ENCODE results near the gene PTK6. TPM values are rescaled to one million over a fixed set of nuclear protein-coding genes. Genes with fewer than 3 reads are reported as not detected.
A peak's percentile ranks its signal among the peaks of the same experiment; 100 is the strongest.

The PTK6 gene
- total RNA-seq, 2 experiments from 2014 or later: 0.21 to 0.53 TPM

DNA sequence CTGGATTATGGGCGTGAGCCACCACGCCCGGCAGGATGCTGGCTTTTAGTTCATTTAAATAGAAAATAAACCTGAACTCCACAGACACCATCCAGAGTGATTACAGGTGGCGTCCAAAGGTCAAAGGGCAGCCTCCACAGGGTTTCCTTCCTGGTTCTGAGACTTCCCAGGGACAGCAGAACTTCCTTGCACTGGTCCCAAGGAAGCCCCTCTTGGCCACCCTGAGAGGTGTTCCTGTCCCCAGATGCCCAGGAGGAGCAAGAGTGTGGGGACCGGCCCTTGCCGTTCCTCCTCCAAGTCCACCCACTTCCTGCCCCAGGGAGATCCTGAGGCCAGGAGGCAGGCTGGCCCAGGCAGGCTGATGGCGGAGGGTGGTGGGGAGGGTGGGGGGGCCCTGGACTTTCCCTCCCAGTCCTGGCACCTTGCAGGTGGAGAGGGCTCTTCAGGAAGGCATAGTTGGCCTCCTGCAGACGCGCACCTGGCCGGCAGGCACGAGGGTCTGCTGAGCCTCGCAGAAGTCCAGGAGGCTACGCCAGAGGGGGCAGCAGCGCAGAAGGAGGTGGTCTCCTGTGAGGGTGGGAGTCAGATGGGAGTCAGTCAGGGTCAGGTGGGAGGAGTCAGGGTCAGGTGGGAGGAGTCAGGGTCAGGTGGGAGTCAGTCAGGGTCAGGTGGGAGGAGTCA is 21.8 kb upstream of the PTK6 start:
- CTCF ChIA-PET: no interaction called here
- Mint-ChIP-seq H3K27ac (no peak overlapping the region), H3K9me3 (ENCODE audit: low read depth) (no peaks in the 10 kb centered on the region), H3K36me3 (peaks cover 25% of the 10 kb centered on the region), H3K27me3 (no peaks in the 10 kb centered on the region), H3K4me3 (no peak overlapping the region), H3K4me1 (no peaks in the 10 kb centered on the region)
- DNase-seq: no peak
- no peak for ATAC-seq

DNA sequence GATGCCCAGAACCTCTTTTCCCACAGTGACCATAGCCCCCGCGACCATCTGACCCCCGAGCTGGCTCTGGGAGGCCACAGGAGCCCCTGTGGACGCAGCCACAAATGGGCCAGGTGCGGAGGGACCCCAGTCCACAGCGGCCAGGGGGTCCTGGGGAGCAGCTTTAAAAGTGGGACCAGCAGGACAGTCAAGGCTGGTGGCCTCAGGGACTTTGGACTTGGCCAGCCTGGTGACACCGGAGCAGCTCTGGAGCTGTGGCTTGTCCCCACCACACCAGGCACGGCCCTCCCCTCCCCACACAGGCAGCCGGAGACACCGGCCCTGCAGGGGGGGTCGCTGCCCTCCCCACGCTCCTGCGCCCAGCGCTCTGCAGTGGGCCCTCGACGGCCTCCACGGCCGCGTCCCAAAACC is 20.3 kb upstream of the PTK6 start:
- Mint-ChIP-seq H3K9me3 (ENCODE audit: low read depth) (no peaks in the 10 kb centered on the region), H3K36me3 (peaks cover 25% of the 10 kb centered on the region), H3K4me1 (peaks cover 8% of the 10 kb centered on the region), H3K27me3 (peaks cover 2% of the 10 kb centered on the region), H3K27ac (no peak overlapping the region), H3K4me3 (no peak overlapping the region)
- ATAC-seq (no peak), DNase-seq (no peak)
- CTCF ChIA-PET: interaction anchor here (1.1 kb wide), 1 partner anchor 19 kb away, joined by 3 read pairs; no protein-coding TSS in a partner anchor

DNA sequence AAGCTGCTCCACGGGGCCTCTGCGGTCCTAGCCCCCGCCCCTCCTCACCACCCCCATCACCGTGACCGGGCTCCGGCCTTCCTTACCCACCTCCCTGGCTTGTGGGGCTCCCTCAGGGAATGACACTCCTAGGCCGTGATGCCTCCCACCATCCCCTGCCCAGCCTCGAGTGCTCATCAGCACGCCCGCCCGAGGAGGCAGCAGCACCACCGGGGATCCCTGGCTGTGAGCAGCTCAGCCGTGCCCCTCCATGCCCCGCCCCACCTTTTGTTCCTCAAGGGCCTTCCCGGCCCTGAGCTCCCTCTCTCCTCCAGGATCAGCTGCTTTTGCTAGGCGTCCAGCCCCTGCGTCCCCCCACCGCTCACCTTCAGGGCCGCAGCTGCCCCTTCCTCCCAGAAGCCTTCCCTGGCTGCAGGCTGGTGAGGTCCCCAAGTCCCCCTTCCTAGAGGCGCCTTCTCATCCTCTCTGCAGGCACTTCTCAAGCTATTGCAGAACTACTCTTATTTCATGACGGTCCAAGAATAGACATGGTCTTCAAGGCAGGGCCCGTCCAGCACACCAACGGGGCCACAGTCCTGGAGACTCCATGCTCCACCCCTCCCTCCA is 19.8 kb upstream of the PTK6 start:
- no peak overlapping the region for H3K27ac Mint-ChIP-seq
- H3K4me3 Mint-ChIP-seq: no peak overlapping the region
- DNase-seq (no peak), ATAC-seq (no peak)
- no peaks in the 10 kb centered on the region for H3K9me3 Mint-ChIP-seq (ENCODE audit: low read depth)
- H3K27me3 Mint-ChIP-seq: peaks cover 3% of the 10 kb centered on the region
- peaks cover 13% of the 10 kb centered on the region for H3K4me1 Mint-ChIP-seq
- peaks cover 25% of the 10 kb centered on the region for H3K36me3 Mint-ChIP-seq
- CTCF ChIA-PET: interaction anchor here (1.1 kb wide), 1 partner anchor 18 kb away, joined by 3 read pairs; no protein-coding TSS in a partner anchor

DNA sequence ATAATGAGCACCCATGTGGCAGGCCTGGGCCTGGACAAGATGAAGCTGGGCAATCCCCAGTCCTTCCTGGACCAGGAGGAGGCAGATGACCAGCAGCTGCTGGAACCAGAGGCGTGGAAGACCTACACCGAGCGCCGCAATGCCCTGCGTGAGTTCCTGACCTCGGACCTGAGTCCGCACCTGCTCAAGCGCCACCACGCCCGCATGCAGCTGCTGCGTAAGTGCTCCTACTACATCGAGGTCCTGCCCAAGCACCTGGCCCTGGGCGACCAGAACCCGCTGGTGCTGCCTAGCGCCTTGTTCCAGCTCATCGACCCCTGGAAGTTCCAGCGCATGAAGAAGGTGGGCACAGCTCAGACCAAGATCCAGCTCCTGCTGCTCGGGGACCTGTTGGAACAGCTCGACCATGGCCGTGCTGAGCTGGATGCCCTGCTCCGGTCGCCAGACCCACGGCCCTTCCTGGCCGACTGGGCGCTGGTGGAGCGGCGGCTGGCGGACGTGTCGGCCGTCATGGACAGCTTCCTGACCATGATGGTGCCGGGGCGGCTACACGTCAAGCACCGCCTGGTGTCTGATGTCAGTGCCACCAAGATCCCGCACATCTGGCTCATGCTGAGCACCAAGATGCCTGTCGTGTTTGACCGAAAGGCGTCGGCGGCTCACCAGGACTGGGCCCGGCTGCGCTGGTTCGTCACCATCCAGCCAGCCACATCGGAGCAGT is 18.6 kb upstream of the PTK6 start:
- CTCF ChIA-PET: interaction anchor here (1.3 kb wide), 1 partner anchor 18 kb away, joined by 4 read pairs; no protein-coding TSS in a partner anchor
- Mint-ChIP-seq H3K27ac (no peak overlapping the region), H3K36me3 (peaks cover 17% of the 10 kb centered on the region), H3K9me3 (ENCODE audit: low read depth) (no peaks in the 10 kb centered on the region), H3K4me3 (no peak overlapping the region), H3K27me3 (peaks cover 6% of the 10 kb centered on the region), H3K4me1 (peaks cover 14% of the 10 kb centered on the region)
- DNase-seq (no peak), ATAC-seq (no peak)

DNA sequence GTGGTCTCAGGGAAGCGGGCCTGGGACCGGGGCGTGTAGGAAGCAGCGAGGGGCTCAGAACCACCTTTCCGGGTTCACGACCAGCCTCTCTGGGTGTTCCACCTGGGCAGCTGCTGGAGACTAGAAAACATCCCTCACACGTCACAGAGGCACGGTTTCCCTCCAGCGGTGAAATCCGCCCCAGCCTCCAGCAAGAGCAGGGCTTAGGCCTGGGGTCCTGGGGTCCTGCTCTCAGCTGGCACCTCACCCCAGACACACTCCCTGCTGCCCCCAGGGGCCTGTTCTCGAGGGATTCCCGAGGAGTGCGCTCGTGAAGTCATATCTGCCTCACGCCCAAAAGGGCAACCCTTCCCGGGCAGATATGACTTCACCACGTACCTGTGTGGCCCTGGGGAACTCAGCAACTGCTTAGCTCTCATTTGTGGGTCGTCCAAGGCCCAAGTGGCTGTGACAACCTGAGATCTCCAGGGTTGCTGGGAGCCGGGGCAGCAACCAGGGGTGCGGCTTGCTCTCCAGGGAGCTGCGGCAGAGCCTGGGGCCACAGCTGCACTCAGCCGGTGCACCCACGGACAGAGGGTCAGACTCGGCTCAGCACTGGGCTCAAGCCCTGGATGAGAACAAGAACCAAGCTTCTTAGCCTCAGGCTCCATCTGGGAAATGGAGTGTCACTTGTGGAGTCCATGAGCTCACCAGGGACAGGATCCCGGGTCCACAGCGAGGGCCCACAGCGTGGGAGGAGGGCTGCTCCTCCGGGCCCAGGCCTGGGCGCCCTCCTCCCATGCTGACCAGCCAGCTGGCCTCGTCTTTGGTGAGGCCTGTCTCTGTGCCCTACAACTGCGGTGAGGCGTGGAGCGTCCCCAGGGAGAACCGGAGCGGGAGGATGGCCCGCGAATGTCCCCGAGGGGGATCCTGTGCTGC is 17.4 kb upstream of the PTK6 start:
- Mint-ChIP-seq H3K9me3 (ENCODE audit: low read depth) (no peaks in the 10 kb centered on the region), H3K27ac (no peak overlapping the region), H3K27me3 (peaks cover 15% of the 10 kb centered on the region), H3K4me3 (peak overlapping the region; percentile 26), H3K4me1 (peaks cover 14% of the 10 kb centered on the region), H3K36me3 (peaks cover 10% of the 10 kb centered on the region)
- CTCF ChIA-PET: interaction anchor here (0.9 to 1.5 kb wide), 4 partner anchors 8 to 310 kb away, joined by 3 to 4 read pairs (median 4); partner anchors contain the start of genes RTEL1 and TPD52L2
- ATAC-seq (no peak), DNase-seq (no peak)

DNA sequence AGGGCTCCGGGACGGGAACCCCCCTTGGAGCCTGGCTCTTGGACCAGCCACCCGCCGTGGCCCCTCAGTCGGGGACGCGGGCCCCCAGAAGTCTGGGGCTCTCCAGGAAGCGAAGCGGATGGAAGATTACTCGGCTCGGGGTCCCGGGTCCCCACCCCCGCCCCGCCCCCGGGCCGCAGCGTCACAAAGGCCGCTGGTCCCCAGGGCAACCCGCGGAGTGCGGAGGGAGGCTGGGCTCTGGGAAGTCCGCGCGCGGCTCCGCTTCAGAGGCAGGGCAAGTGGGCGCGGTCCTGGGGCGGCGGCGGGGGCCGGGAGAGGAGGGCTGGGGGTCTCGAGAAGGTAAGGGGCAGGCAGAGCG is 16.7 kb upstream of the PTK6 start, which contains the start of gene FNDC11:
TSS of gene FNDC11 (plus strand) at position 227 of the 358 bp plus-strand sequence. CDS start 1,505 bp downstream, outside the sequence.
- Mint-ChIP-seq H3K27me3 (peaks cover 20% of the 10 kb centered on the region), H3K4me1 (peaks cover 14% of the 10 kb centered on the region), H3K4me3 (peak within 1 kb of the TSS; percentile 38), H3K36me3 (peaks cover 7% of the 10 kb centered on the region), H3K27ac (peak within 1 kb of the TSS; percentile 86), H3K9me3 (ENCODE audit: low read depth) (no peaks in the 10 kb centered on the region)
- CTCF ChIA-PET: interaction anchor here (1.5 kb wide), 2 partner anchors 9 to 311 kb away, joined by 3 to 4 read pairs; partner anchors contain the start of gene TPD52L2
- DNase-seq: peak; percentile 60
- ATAC-seq: peak; percentile 13

DNA sequence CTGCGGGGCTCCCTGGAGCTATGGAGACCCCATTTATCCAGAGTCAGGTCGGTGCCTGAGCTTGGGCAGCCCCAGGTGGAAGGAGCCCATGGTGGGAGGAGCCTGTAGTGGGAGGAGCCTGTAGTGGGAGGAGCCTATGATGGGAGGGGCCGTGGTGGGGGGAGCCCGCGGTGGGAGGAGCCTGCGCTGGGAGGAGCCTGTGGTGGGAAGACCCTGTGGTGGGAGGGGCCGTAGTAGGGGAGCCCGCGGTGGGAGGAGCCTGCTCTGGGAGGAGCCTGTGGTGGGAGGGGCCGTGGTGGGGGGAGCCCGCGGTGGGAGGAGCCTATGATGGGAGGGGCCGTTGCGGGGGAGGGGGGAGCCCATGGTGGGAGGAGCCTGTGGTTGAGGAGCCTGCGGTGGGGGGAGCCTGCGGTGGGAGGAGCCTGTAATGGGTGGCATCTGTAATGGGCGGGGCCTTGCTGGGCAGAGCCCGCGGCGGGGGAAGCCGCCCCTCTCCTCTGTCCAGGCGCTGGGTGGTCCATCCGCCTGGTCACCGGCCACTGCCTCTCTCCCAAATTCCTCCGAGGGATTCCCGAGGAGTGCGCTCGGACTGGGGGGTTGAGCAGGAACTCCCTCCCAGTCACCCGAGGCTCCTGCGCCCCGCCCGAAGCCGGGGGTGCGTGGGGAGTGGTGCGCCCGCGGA is 16.2 kb upstream of the PTK6 start:
- Mint-ChIP-seq H3K9me3 (ENCODE audit: low read depth) (no peaks in the 10 kb centered on the region), H3K36me3 (peaks cover 4% of the 10 kb centered on the region), H3K4me3 (peak overlapping the region; percentile 38), H3K4me1 (peaks cover 14% of the 10 kb centered on the region), H3K27ac (peak overlapping the region; percentile 86), H3K27me3 (peaks cover 23% of the 10 kb centered on the region)
- CTCF ChIA-PET: interaction anchor here (1.0 to 4.6 kb wide), 7 partner anchors 9 to 424 kb away, joined by 3 to 34 read pairs (median 5); partner anchors contain the start of genes PPDPF, PTK6 and TPD52L2
- DNase-seq: peak; percentile 95
- ATAC-seq: peak; percentile 73

DNA sequence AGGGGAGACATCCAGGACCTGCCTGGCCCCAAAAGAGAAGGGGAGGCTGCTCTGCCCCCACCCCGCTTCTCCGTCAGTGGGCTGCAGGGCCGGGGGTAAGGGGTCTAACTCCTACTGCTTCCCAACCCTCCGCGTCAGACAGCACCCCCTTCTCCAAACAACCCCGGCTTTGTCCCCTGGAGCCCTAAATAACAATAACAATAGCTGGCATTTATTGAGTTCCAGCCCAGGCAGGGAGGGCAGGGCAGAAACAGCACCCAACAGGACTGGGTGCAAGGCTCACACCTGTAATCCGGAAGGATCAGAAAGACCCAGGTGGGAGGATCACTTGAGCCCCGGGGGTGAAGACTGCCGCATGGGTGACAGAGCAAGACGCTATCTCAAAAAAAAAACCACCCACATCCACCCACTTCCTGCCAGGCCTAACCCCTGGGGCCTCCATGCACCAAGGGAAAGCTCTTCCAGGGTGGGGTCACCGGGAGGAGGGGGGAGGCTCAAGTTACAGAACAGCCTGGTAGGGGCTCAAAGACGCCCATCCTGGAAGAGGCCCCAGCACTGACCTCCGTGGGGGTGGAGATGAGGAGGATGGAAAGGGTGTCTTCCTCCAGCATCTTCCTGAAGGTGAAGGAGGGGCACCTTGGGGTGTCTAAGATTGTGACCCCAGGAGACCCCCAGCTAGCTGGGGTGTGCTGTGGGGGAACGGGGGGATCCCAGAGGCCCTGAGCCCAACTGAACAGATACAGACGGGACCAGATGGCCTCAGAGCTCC is 15.5 kb upstream of the PTK6 start:
- peaks cover 14% of the 10 kb centered on the region for H3K4me1 Mint-ChIP-seq
- peak overlapping the region; percentile 38 for H3K4me3 Mint-ChIP-seq
- ATAC-seq: peak; percentile 58
- peaks cover 23% of the 10 kb centered on the region for H3K27me3 Mint-ChIP-seq
- peak overlapping the region; percentile 86 for H3K27ac Mint-ChIP-seq
- CTCF ChIA-PET: interaction anchor here (1.0 to 4.6 kb wide), 8 partner anchors 9 to 425 kb away, joined by 3 to 34 read pairs (median 4); partner anchors contain the start of genes PPDPF, PTK6 and TPD52L2
- DNase-seq: peak; percentile 81
- no peaks in the 10 kb centered on the region for H3K9me3 Mint-ChIP-seq (ENCODE audit: low read depth)
- H3K36me3 Mint-ChIP-seq: peaks cover 2% of the 10 kb centered on the region

DNA sequence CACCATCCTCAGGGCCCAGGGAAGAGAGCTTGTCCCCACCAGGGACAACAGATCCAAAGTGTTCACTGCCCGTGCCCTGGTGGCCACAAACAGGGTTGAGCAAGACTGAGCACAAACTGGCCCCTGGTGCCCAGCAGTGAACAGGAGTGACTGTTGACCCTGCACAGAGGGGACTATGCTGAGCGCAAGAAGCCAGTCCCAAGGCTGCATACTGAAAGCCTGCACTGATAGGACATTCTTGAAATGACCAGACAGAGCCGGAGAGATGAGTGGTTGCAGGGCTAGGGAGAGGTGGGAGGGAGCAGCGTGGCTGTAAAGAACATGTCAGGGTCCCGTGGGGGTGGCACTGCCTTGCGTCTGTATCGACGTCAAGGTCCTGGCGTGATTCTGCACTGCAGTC is 13.9 kb upstream of the PTK6 start:
- no peak overlapping the region for H3K4me3 Mint-ChIP-seq
- no peak overlapping the region for H3K27ac Mint-ChIP-seq
- CTCF ChIA-PET: interaction anchor here (2.4 to 4.6 kb wide), 2 partner anchors 12 to 91 kb away, joined by 10 to 34 read pairs; partner anchors contain the start of gene PTK6
- H3K36me3 Mint-ChIP-seq: no peaks in the 10 kb centered on the region
- peaks cover 14% of the 10 kb centered on the region for H3K4me1 Mint-ChIP-seq
- peaks cover 23% of the 10 kb centered on the region for H3K27me3 Mint-ChIP-seq
- ATAC-seq (no peak), DNase-seq (no peak)
- no peaks in the 10 kb centered on the region for H3K9me3 Mint-ChIP-seq (ENCODE audit: low read depth)

DNA sequence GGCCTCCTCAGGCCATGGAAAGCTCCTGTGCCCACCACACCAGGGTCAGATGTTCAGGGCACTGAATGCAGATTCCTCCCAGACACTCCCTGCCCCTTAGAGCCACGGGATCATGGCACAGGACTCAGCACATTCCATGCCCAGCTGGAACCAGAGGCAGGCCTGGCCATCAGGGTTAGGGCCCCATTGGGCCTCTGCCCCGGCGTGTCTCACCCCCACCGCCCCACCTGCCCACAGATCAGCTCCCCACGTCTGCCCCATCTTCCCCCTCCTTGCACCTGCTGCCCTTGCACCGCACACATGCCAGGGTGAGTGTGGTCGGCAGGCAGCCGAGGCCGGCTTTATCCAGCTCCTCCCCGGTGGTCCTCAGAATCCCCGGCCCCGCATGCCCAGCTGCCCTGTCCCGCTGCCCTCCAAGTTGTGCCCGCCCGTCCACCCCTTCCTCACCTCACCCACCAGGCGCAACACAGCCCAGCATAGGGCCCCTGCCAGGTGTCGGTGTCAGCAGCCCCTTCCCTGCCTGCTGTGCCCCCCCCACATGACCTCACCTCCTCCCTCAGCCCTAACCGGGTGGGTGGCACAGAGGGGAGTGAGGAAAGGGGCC is 12.6 kb upstream of the PTK6 start:
- DNase-seq (no peak), ATAC-seq (no peak)
- peaks cover 14% of the 10 kb centered on the region for H3K4me1 Mint-ChIP-seq
- H3K9me3 Mint-ChIP-seq (ENCODE audit: low read depth): no peaks in the 10 kb centered on the region
- no peak overlapping the region for H3K27ac Mint-ChIP-seq
- CTCF ChIA-PET: interaction anchor here (4.6 kb wide), 1 partner anchor 11 kb away, joined by 34 read pairs; the partner anchor contains the start of gene PTK6
- H3K4me3 Mint-ChIP-seq: no peak overlapping the region
- peaks cover 29% of the 10 kb centered on the region for H3K27me3 Mint-ChIP-seq
- H3K36me3 Mint-ChIP-seq: no peaks in the 10 kb centered on the region

DNA sequence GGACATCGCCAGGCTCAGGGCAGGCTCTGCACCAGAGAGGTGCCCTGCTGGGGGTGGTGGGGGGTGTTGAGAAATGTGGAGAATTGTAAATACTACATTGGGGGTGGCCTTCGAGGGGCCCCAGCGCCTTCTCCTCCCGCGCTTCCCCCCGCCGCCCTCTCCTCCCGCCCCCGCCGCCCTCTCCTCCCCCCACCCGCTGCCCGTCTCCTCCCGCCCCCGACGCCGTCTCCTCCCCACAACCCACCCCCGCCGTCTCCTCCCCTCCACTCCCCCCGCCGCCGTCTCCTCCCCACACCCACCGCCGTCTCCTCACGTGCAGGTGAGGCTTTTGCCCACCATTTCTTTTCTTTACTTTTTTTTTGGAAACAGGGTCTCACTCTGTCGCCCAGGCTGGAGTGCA is 11.8 kb upstream of the PTK6 start:
- CTCF ChIA-PET: interaction anchor here (4.6 kb wide), 1 partner anchor 10 kb away, joined by 34 read pairs; the partner anchor contains the start of gene PTK6
- H3K36me3 Mint-ChIP-seq: no peaks in the 10 kb centered on the region
- H3K4me3 Mint-ChIP-seq: no peak overlapping the region

More for the DNA sequence above, 11.8 kb upstream of the PTK6 start:
- H3K9me3 Mint-ChIP-seq (ENCODE audit: low read depth): no peaks in the 10 kb centered on the region
- DNase-seq (no peak), ATAC-seq (no peak)
- H3K4me1 Mint-ChIP-seq: peaks cover 14% of the 10 kb centered on the region
- peaks cover 30% of the 10 kb centered on the region for H3K27me3 Mint-ChIP-seq
- H3K27ac Mint-ChIP-seq: no peak overlapping the region

Measured in activated CD8-positive, alpha-beta memory T cell treated with anti-CD3 and anti-CD28 coated beads, Interleukin-2, amount 10 ng/mL, durations not matched to agents 7 days and 5 days (primary cell).